ENCODE data around the gene ALAS1.

GRCh38 chr3:52167240-52167639, 30.7 kb upstream of the ALAS1 start:
- no peak for TF ChIP-seq ARNT (IDR thresholded peaks at IDR 0.05)
- TF ChIP-seq ELF4 (IDR thresholded peaks at IDR 0.05): no peak
- TF ChIP-seq ZNF384 (IDR thresholded peaks at IDR 0.05): no peak
- no peak for TF ChIP-seq NFRKB (IDR thresholded peaks at IDR 0.05)
- no peak for TF ChIP-seq HDGF (IDR thresholded peaks at IDR 0.05; ENCODE audit: borderline replicate concordance)
- no peak for TF ChIP-seq SUZ12 (IDR thresholded peaks at IDR 0.05)
